ENCODE measurements around the gene LAYN. TPM values are rescaled to one million over a fixed set of nuclear protein-coding genes. Genes with fewer than 3 reads are reported as not detected.

Gene LAYN
- total and polyA plus RNA-seq, 8 donors, result 9.6 to 19.8 (median 15.9) TPM

DNA sequence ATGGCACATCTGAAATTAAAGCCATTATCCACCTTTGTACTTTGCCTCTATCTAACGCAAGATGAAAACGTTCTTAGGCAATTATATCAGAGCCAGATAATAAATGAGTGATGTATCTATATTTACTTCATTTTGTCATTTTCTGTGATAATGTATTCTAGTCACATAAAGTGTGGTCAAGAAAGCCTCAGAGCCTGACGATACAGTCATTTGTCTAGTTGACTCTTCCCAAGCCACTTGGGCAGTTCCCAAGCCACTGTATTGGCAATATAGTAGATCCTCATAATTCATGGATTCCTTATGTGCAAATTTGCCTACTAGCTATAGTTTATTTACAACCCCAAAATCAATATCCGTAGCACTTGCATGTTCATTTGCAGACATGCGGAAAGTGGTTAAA lies 18.1 kb upstream of the LAYN start:
- H3K27ac ChIP-seq, result no peak overlapping the region
- no peak for ATAC-seq
- no peak for DNase-seq
- no peaks in the 10 kb centered on the region for H3K4me1 ChIP-seq
- H3K4me3 ChIP-seq, result no peak overlapping the region
- no peaks in the 10 kb centered on the region for H3K9me3 ChIP-seq
- no peak for TF ChIP-seq CTCF (IDR thresholded peaks at IDR 0.05)
- intact Hi-C loops (cut with DNase I), result no loop called here
- H3K27me3 ChIP-seq, result no peaks in the 10 kb centered on the region
- H3K36me3 ChIP-seq, result no peaks in the 10 kb centered on the region

DNA sequence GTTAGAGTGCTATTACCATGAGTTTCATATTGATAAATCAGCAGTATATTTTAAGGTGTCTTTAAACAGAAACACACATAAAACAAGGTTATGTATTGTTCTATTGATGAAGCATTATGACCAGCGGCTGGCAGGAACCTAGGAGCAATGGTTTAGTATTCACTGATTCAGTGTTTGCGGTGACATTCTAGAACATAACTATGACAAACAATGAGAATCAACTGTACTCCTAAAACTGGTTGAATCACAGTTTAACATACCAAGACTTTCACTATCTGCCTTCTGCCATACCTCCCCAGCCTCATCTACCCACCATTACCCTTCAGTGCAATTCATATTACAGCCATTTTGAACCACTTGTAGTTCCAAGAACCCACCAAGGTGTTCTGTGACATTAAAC lies 17.2 kb upstream of the LAYN start:
- H3K4me1 ChIP-seq, result no peaks in the 10 kb centered on the region
- no peaks in the 10 kb centered on the region for H3K9me3 ChIP-seq
- H3K36me3 ChIP-seq, result no peaks in the 10 kb centered on the region
- no peak overlapping the region for H3K27ac ChIP-seq
- no peak for DNase-seq
- intact Hi-C loops (cut with DNase I), result no loop called here
- H3K27me3 ChIP-seq, result no peaks in the 10 kb centered on the region
- no peak for TF ChIP-seq CTCF (IDR thresholded peaks at IDR 0.05)
- H3K4me3 ChIP-seq, result no peak overlapping the region
- ATAC-seq, result no peak

- intact Hi-C loops (cut with DNase I), result no loop called here
- TF ChIP-seq CTCF (IDR thresholded peaks at IDR 0.05), result no peak
- no peak for DNase-seq
- Histone ChIP-seq H3K27me3 (no peaks in the 10 kb centered on the region), H3K4me3 (no peak overlapping the region), H3K27ac (no peak overlapping the region), H3K9me3 (no peaks in the 10 kb centered on the region), H3K4me1 (no peaks in the 10 kb centered on the region), H3K36me3 (no peaks in the 10 kb centered on the region)
- ATAC-seq, result no peak
These were observed 16.5 kb upstream of the LAYN start for GRCh38 chr11:111524056-111524455.

DNA sequence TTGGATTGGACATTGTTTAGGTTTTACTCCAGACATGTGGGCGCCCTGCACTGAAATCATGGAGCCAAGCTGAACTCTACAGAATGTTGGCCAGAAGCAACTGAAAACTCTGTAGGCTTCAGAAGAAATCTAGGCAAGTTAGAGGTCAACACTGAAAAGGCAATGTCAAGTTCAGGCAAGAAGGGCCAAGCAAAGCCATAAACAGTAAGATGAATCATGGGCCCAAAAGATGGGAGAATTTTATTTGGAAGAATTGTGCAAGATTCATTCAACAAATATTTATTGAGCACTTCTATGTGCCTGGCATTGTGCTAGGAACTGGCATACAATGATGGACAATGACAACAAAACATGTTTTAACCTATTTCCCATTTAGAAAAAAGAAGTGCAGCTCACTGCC lies 15.1 kb upstream of the LAYN start:
- H3K27ac ChIP-seq, result no peak overlapping the region
- ATAC-seq, result no peak
- TF ChIP-seq CTCF (IDR thresholded peaks at IDR 0.05), result no peak
- no peaks in the 10 kb centered on the region for H3K36me3 ChIP-seq
- no peaks in the 10 kb centered on the region for H3K27me3 ChIP-seq
- DNase-seq, result no peak
- no peaks in the 10 kb centered on the region for H3K4me1 ChIP-seq
- no peak overlapping the region for H3K4me3 ChIP-seq
- H3K9me3 ChIP-seq, result no peaks in the 10 kb centered on the region
- intact Hi-C loops (cut with DNase I), result no loop called here

GRCh38 chr11:111526501-111526900 lies 14.0 kb upstream of the LAYN start:
- no peak overlapping the region for H3K27ac ChIP-seq
- no peaks in the 10 kb centered on the region for H3K36me3 ChIP-seq
- no peaks in the 10 kb centered on the region for H3K9me3 ChIP-seq
- intact Hi-C loops (cut with DNase I), result no loop called here
- no peak for TF ChIP-seq CTCF (IDR thresholded peaks at IDR 0.05)
- H3K27me3 ChIP-seq, result no peaks in the 10 kb centered on the region
- H3K4me3 ChIP-seq, result no peak overlapping the region
- DNase-seq (no peak), ATAC-seq (no peak)
- H3K4me1 ChIP-seq, result no peaks in the 10 kb centered on the region
